Measurements from ENCODE around the gene CDCA7. TPM values are rescaled to one million over a fixed set of nuclear protein-coding genes. Genes with fewer than 3 reads are reported as not detected.

The CDCA7 gene
- total RNA-seq, 1 donor from 2014 or later, result not detected

DNA sequence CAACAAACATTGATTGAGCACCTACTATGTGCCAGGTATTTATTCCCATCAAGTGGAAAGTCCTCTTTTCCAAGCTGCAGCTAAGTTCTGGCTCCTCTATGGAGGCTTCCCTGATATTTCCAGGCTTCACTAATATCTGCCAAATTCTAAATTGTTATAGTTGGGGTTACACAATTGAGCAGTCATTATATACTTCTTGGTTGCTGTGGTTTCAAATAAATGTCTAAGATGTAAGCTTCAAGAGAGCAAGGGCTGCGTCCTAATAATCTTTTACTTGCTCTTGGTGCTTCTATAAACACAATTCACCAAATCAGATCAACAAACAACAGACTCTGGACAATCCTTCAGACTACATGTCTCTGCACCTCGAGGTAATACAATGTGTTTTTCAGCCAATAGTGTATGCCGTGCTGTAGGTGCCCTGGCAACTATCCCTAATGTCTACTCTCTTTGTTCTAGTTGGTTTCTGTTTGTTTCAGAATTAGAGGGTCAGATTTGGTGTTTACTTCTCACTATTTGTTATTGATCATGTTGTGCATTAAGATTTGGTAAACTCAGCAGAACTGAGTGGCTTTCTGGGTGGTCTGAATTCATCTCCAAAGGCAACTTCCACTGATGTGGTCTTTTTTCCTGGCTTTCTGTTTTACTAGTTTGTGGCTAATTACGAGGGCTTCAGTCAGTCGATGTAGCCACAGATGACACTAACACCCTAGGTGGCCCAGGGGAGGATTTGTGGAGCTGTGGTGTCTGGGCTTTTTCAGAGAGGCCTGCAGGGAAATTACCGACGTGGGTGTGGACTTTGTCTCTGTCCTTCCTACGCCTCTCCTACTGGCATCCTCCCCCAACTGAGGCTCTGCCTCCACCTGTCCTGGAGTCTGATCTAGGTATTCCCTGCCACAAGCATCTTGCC, 50.4 kb downstream of the CDCA7 start:
- Histone ChIP-seq H3K36me3 (no peaks in the 10 kb centered on the region), H3K4me1 (peaks cover 0 to 6% of the 10 kb centered on the region in 2 donors), H3K27ac (no peak overlapping the region), H3K9me3 (no peaks in the 10 kb centered on the region), H3K27me3 (no peaks in the 10 kb centered on the region), H3K4me3 (no peak overlapping the region)
- intact Hi-C loops (cut with DNase I), result loop anchor here (10.0 kb wide), 1 partner anchor 670 kb away; no protein-coding TSS in a partner anchor
- TF ChIP-seq, protein P1, sequence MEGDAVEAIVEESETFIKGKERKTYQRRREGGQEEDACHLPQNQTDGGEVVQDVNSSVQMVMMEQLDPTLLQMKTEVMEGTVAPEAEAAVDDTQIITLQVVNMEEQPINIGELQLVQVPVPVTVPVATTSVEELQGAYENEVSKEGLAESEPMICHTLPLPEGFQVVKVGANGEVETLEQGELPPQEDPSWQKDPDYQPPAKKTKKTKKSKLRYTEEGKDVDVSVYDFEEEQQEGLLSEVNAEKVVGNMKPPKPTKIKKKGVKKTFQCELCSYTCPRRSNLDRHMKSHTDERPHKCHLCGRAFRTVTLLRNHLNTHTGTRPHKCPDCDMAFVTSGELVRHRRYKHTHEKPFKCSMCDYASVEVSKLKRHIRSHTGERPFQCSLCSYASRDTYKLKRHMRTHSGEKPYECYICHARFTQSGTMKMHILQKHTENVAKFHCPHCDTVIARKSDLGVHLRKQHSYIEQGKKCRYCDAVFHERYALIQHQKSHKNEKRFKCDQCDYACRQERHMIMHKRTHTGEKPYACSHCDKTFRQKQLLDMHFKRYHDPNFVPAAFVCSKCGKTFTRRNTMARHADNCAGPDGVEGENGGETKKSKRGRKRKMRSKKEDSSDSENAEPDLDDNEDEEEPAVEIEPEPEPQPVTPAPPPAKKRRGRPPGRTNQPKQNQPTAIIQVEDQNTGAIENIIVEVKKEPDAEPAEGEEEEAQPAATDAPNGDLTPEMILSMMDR (IDR thresholded peaks at IDR 0.05), result no peak
- DNase-seq (ENCODE audit: low spot score in 2 of 2), result no peak

DNA sequence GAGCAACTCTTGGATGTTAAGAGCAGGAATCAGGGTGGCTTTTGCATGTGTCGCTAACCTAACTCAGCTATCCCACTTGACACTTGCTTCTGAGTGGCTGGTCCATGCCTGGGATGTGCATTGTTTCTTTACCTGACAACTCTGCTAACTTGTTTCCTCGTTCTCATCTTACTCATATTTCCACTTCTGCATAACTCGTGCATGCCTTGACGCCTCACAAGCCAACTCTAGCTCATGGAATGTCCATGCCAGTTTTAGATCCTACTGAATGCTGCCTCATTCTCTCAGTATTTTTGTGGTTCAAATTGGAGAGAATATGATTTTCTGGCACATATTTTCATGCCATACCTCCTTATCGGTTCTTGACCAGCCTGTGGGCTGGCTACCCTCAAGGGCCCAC, 52.5 kb downstream of the CDCA7 start:
- H3K4me3 ChIP-seq, result no peak overlapping the region
- no peaks in the 10 kb centered on the region for H3K9me3 ChIP-seq
- no peak for DNase-seq (ENCODE audit: low spot score in 2 of 2)
- H3K4me1 ChIP-seq, result no peaks in the 10 kb centered on the region
- intact Hi-C loops (cut with DNase I), result loop anchor here (10.0 kb wide), 1 partner anchor 668 kb away; no protein-coding TSS in a partner anchor
- no peak overlapping the region for H3K27ac ChIP-seq
- TF ChIP-seq, protein P1 (IDR thresholded peaks at IDR 0.05), result no peak
- H3K27me3 ChIP-seq, result no peaks in the 10 kb centered on the region
- no peaks in the 10 kb centered on the region for H3K36me3 ChIP-seq

DNA sequence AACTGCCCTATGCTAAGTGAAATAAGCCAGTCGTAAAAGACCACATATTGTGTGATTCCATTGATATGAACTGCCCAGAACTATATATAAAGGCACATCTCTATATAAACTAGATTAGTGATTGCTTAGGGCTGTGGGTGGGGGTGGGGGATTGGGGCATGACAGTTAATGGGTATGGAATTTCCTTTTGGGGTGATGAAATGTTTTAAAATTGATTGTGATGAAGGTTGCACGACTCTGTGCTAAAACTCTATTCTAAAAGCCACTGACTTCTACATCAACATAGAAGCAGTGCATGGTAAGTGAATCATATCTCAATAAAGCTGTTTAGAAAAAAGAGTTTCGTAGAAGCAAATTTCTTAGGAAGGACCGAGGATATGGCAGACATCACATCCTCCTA, 53.0 kb downstream of the CDCA7 start:
- intact Hi-C loops (cut with DNase I), result loop anchor here (10.0 kb wide), 1 partner anchor 667 kb away; no protein-coding TSS in a partner anchor
- no peaks in the 10 kb centered on the region for H3K9me3 ChIP-seq
- TF ChIP-seq, protein P1 (IDR thresholded peaks at IDR 0.05), result no peak
- no peak for DNase-seq (ENCODE audit: low spot score in 2 of 2)
- no peak overlapping the region for H3K4me3 ChIP-seq
- H3K36me3 ChIP-seq, result no peaks in the 10 kb centered on the region
- no peak overlapping the region for H3K27ac ChIP-seq
- H3K27me3 ChIP-seq, result no peaks in the 10 kb centered on the region
- no peaks in the 10 kb centered on the region for H3K4me1 ChIP-seq

DNA sequence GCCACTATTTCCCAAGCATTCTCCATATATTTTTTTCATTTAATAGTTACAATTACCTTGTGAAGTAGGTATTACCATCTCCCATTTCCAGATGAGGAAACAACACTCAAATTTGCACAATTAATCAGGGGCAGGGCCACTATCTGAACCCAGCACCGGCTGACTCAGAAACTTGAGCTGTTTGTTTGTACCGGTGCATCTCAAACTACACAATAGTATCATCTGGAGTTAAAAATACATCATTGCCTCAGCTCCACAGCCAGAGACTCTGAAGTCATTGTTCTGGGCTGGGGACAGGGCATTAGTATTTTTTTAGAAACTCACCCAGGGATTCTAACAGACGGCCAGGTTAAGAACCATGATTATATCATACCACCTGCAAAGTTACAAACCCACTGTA, 55.9 kb downstream of the CDCA7 start:
- Histone ChIP-seq H3K27me3 (no peaks in the 10 kb centered on the region), H3K4me3 (no peak overlapping the region), H3K9me3 (no peaks in the 10 kb centered on the region), H3K27ac (no peak overlapping the region), H3K36me3 (no peaks in the 10 kb centered on the region), H3K4me1 (no peaks in the 10 kb centered on the region)
- no peak for DNase-seq (ENCODE audit: low spot score in 2 of 2)
- TF ChIP-seq, protein P1 (IDR thresholded peaks at IDR 0.05), result no peak
- intact Hi-C loops (cut with DNase I), result no loop called here

DNA sequence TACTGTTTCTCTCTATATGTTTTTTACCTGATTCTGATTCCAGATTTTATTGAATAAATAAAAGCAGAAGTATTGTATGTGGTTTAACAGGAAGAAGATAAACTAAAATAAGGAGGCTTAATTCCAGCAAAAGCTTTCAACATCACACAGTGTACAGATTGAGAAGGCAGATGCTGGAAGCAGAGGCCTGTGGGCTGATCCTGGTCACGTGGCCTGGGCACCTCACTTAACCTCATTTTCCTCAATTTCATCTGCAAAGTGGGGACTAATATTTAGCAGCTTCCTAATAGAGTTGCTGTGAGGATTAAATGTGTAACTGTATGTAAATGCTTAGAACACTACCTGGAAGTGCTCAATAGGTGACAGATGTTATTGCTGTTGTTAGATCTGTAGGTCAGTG, 58.0 kb downstream of the CDCA7 start:
- Histone ChIP-seq H3K27ac (no peak overlapping the region), H3K4me1 (no peaks in the 10 kb centered on the region), H3K9me3 (no peaks in the 10 kb centered on the region), H3K4me3 (no peak overlapping the region), H3K36me3 (no peaks in the 10 kb centered on the region), H3K27me3 (no peaks in the 10 kb centered on the region)
- TF ChIP-seq, protein P1 (IDR thresholded peaks at IDR 0.05), result no peak
- no peak for DNase-seq (ENCODE audit: low spot score in 2 of 2)
- intact Hi-C loops (cut with DNase I), result no loop called here
